ENCODE measurements around the gene KDM4C.

The KDM4C gene

GRCh38 chr9:6870650-6871477 lies 113.1 kb downstream of the KDM4C start:
- DNase-seq, result no peak

- DNase-seq, result no peak
Observed at GRCh38 chr9:6873857-6874256, 116.1 kb downstream of the KDM4C start.

GRCh38 chr9:6876195-6876894 lies 118.6 kb downstream of the KDM4C start:
- DNase-seq, result no peak

GRCh38 chr9:6877671-6878161 lies 119.9 kb downstream of the KDM4C start:
- no peak for DNase-seq

- no peak for DNase-seq
Observed at GRCh38 chr9:6880626-6881025, 122.9 kb downstream of the KDM4C start.

- DNase-seq, result no peak
Observed at GRCh38 chr9:6884101-6884500, 126.3 kb downstream of the KDM4C start.

GRCh38 chr9:6884990-6885389 lies 127.2 kb downstream of the KDM4C start:
- no peak for DNase-seq

- no peak for DNase-seq
Observed at GRCh38 chr9:6887051-6887450, 129.3 kb downstream of the KDM4C start.

- no peak for DNase-seq
Observed at GRCh38 chr9:6889868-6890267, 132.1 kb downstream of the KDM4C start.

- no peak for DNase-seq
Observed at GRCh38 chr9:6893350-6894131, 135.8 kb downstream of the KDM4C start.

- DNase-seq, result no peak
Observed at GRCh38 chr9:6894135-6894534, 136.4 kb downstream of the KDM4C start.

- DNase-seq, result no peak
Observed at GRCh38 chr9:6895754-6896153, 138.0 kb downstream of the KDM4C start.

GRCh38 chr9:6896562-6896961 lies 138.8 kb downstream of the KDM4C start:
- no peak for DNase-seq

- no peak for DNase-seq
Observed at GRCh38 chr9:6897207-6897822, 139.5 kb downstream of the KDM4C start.

GRCh38 chr9:6897898-6898302 lies 140.1 kb downstream of the KDM4C start:
- DNase-seq, result no peak

- DNase-seq, result no peak
Observed at GRCh38 chr9:6899274-6899673, 141.5 kb downstream of the KDM4C start.

GRCh38 chr9:6900440-6900883 lies 142.7 kb downstream of the KDM4C start:
- DNase-seq, result no peak

- DNase-seq, result no peak
Observed at GRCh38 chr9:6901180-6901579, 143.4 kb downstream of the KDM4C start.

- DNase-seq, result no peak
Observed at GRCh38 chr9:6902423-6902822, 144.7 kb downstream of the KDM4C start.

GRCh38 chr9:6904371-6904770 lies 146.6 kb downstream of the KDM4C start:
- no peak for DNase-seq

- DNase-seq, result no peak
Observed at GRCh38 chr9:6905850-6906375, 148.1 kb downstream of the KDM4C start.

GRCh38 chr9:6907772-6908381 lies 150.1 kb downstream of the KDM4C start:
- DNase-seq, result peak in 1 of 2 experiments; percentile 0
